H1 (cell line): ENCODE data around the gene BCL2L12. TPM values are rescaled to one million over a fixed set of nuclear protein-coding genes. Genes with fewer than 3 reads are reported as not detected.

Experiments
- CTCF ChIA-PET: fragments of 300-600 bp; sonication (Branson Sonifier 250); formaldehyde crosslinking; loops from one replicate; lab custom pipeline; 2021; ENCODE audit not compliant: partially characterized antibody; lab: Charles Lee
- POLR2A ChIA-PET: fragments of 300-600 bp; sonication (Branson Sonifier 250); formaldehyde crosslinking; loops from one replicate; lab custom pipeline; 2021; ENCODE audit warnings: inconsistent platforms; ENCODE audit not compliant: partially characterized antibody; lab: Charles Lee
- DNase-seq, 2 experiments: peaks; one replicate each; pipeline versions ENCODE4 v3.0.0 to v3.0.0-alpha.2; 2010 to 2022; ENCODE audit warnings: low spot score in 2 of 2, low read depth in 1 of 2, mixed read lengths in 1 of 2
- FAIRE-seq: peaks from 2 replicates; lab custom pipeline; 2011; peaks lifted over from hg19 to GRCh38; lab: Jason Lieb, UNC
- H2AFZ ChIP-seq: 2 replicates; pipeline ENCODE4 v1.8.1; 2012; ENCODE audit warnings: low read length, inconsistent platforms
- H2AK5ac ChIP-seq: 2 replicates; pipeline ENCODE4 v1.6.1; 2013; ENCODE audit warnings: low read depth, low read length
- H2BK120ac ChIP-seq: replicated peaks from 2 replicates; pipeline ENCODE3; 2013; ENCODE audit warnings: low read depth, low read length, inconsistent platforms
- H2BK12ac ChIP-seq: 2 replicates; pipeline ENCODE4 v1.6.1; 2013; ENCODE audit warnings: low read depth, low read length
- H2BK15ac ChIP-seq: 2 replicates; pipeline ENCODE4 v1.6.1; 2013; ENCODE audit warnings: low read length
- H2BK20ac ChIP-seq: 2 replicates; pipeline ENCODE4 v1.6.1; 2013; ENCODE audit warnings: low read length
- H2BK5ac ChIP-seq: 2 replicates; pipeline ENCODE4 v1.6.1; 2013; ENCODE audit warnings: low read depth, low read length
- H3K14ac ChIP-seq: 2 replicates; pipeline ENCODE4 v1.6.1; 2013; ENCODE audit warnings: inconsistent platforms; ENCODE audit not compliant: insufficient read length
- H3K18ac ChIP-seq: 2 replicates; pipeline ENCODE4 v1.6.1; 2013; ENCODE audit warnings: low read length; ENCODE audit errors: extremely low read depth
- H3K23ac ChIP-seq: 2 replicates; pipeline ENCODE4 v1.6.1; 2013; ENCODE audit warnings: inconsistent platforms; ENCODE audit not compliant: insufficient read length
- H3K23me2 ChIP-seq: 2 replicates; pipeline ENCODE4 v1.6.1; 2013; ENCODE audit warnings: low read depth, low read length
- H3K27ac ChIP-seq: 2 replicates; pipeline ENCODE4 v1.6.1; 2011; ENCODE audit warnings: low read depth, low read length, inconsistent platforms
- H3K27me3 ChIP-seq, 4 experiments: replicated peaks in 1 of 4; 1 replicate in 1 of 4; 2 replicates in 3 of 4; pipeline versions ENCODE4 v1.6.1 to v1.8.1; 2011 to 2013; ENCODE audit warnings: low read length in 3 of 4, mild to moderate bottlenecking in 3 of 4, inconsistent platforms in 2 of 4, mixed read lengths in 2 of 4, moderate library complexity in 1 of 4; ENCODE audit not compliant: control insufficient read depth in 3 of 4, insufficient read depth in 3 of 4; ENCODE audit errors: extremely low read depth in 1 of 4
- H3K36me3 ChIP-seq, 4 experiments: 2 replicates each; pipeline versions ENCODE4 v1.6.1 to v1.8.1; 2011 to 2013; ENCODE audit warnings: mild to moderate bottlenecking in 4 of 4, low read length in 3 of 4, moderate library complexity in 2 of 4, control low read depth in 1 of 4, inconsistent platforms in 1 of 4; ENCODE audit not compliant: insufficient read depth in 4 of 4, control insufficient read depth in 2 of 4
- H3K4ac ChIP-seq: replicated peaks from 2 replicates; pipeline ENCODE3; 2013; ENCODE audit warnings: low read length, low read depth, mixed read lengths, inconsistent platforms; ENCODE audit not compliant: insufficient read length
- H3K4me1 ChIP-seq, 4 experiments: replicated peaks in 1 of 4; 1 replicate in 1 of 4; 2 replicates in 3 of 4; pipeline versions ENCODE4 v1.6.1 to v1.8.1; 2011 to 2013; ENCODE audit warnings: low read length in 3 of 4, inconsistent platforms in 2 of 4, mixed read lengths in 1 of 4; ENCODE audit not compliant: insufficient read depth in 4 of 4, control insufficient read depth in 3 of 4
- H3K4me2 ChIP-seq, 2 experiments: 2 replicates each; pipeline versions ENCODE4 v1.6.1 to v1.8.1; 2011 to 2013; ENCODE audit warnings: low read depth in 2 of 2, low read length in 2 of 2, control low read depth in 1 of 2, inconsistent platforms in 1 of 2, mild to moderate bottlenecking in 1 of 2; ENCODE audit not compliant: insufficient read depth in 1 of 2
- H3K4me3 ChIP-seq, 4 experiments: fragments of 200-600, 300-600 bp in 1 of 4; sonication (generic), shearing (Covaris generic), sonication (Bioruptor Twin) in 1 of 4; 2 replicates each; pipeline versions ENCODE4 v1.5.1 to v1.8.1; 2011 to 2016; ENCODE audit warnings: low read length in 4 of 4, low read depth in 3 of 4, control low read depth in 2 of 4, inconsistent platforms in 2 of 4, mild to moderate bottlenecking in 2 of 4, mixed read lengths in 1 of 4, moderate library complexity in 1 of 4; ENCODE audit not compliant: insufficient read depth in 2 of 4; ENCODE audit errors: extremely low read depth in 1 of 4
- H3K56ac ChIP-seq: replicated peaks from 2 replicates; pipeline ENCODE3; 2013; ENCODE audit warnings: low read depth, mild to moderate bottlenecking, mixed read lengths, low read length, inconsistent platforms; ENCODE audit not compliant: insufficient read length
- H3K79me1 ChIP-seq: 2 replicates; pipeline ENCODE4 v1.6.1; 2013; ENCODE audit warnings: low read depth, low read length, control low read depth
- H3K79me2 ChIP-seq, 2 experiments: 2 replicates each; pipeline versions ENCODE4 v1.6.1 to v1.8.1; 2012 to 2013; ENCODE audit warnings: low read length in 2 of 2, mild to moderate bottlenecking in 2 of 2, inconsistent platforms in 1 of 2; ENCODE audit not compliant: insufficient read depth in 2 of 2, control insufficient read depth in 1 of 2
- H3K9ac ChIP-seq, 4 experiments: replicated peaks in 1 of 4; 1 replicate in 1 of 4; 2 replicates in 3 of 4; pipeline versions ENCODE4 v1.6.1 to v1.8.1; 2011 to 2013; ENCODE audit warnings: low read depth in 3 of 4, low read length in 3 of 4, control low read depth in 2 of 4, mild to moderate bottlenecking in 2 of 4, moderate library complexity in 2 of 4, inconsistent platforms in 1 of 4; ENCODE audit errors: extremely low read depth in 1 of 4
- H3K9me3 ChIP-seq, 2 experiments: 2 replicates each; pipeline versions ENCODE4 v1.6.1 to v1.8.1; 2012 to 2013; ENCODE audit warnings: mild to moderate bottlenecking in 2 of 2, moderate library complexity in 2 of 2, control low read depth in 1 of 2, inconsistent platforms in 1 of 2, low read depth in 1 of 2, low read length in 1 of 2, mixed read lengths in 1 of 2; ENCODE audit not compliant: insufficient read depth in 2 of 2
- H4K20me1 ChIP-seq, 2 experiments: replicated peaks in 1 of 2; 2 replicates each; pipeline versions ENCODE3 to v1.8.1; 2011 to 2013; ENCODE audit warnings: inconsistent platforms in 2 of 2, low read length in 2 of 2, mild to moderate bottlenecking in 1 of 2; ENCODE audit not compliant: insufficient read depth in 2 of 2, control insufficient read depth in 1 of 2
- H4K5ac ChIP-seq: 2 replicates; pipeline ENCODE4 v1.6.1; 2013; ENCODE audit warnings: low read length, low read depth, mixed read lengths, inconsistent platforms; ENCODE audit not compliant: insufficient read length
- H4K8ac ChIP-seq: 2 replicates; pipeline ENCODE4 v1.8.0; 2013; ENCODE audit warnings: mild to moderate bottlenecking, moderate library complexity, low read length, inconsistent platforms; ENCODE audit not compliant: insufficient read depth; ENCODE audit errors: extremely low read depth
- H4K91ac ChIP-seq: replicated peaks from 2 replicates; pipeline ENCODE3; 2013; ENCODE audit warnings: low read length, mixed read lengths, inconsistent platforms; ENCODE audit not compliant: insufficient read length
- HDAC6 ChIP-seq: IDR thresholded peaks from one replicate; pipeline ENCODE4 v1.7.1; 2012; ENCODE audit warnings: low read depth, mild to moderate bottlenecking, inconsistent platforms, low read length, moderate library complexity
- POLR2AphosphoS5 ChIP-seq: IDR thresholded peaks from 2 replicates; pipeline ENCODE4 v1.6.1; 2011; ENCODE audit warnings: low read depth, low read length
- WGBS, 2 experiments: shearing (Covaris generic) in 1 of 2; methylation state at CpG; one replicate each; pipeline versions ENCODE4 v1.1.6 to v1.1.7; 2013 to 2015; ENCODE audit warnings: low lambda C conversion rate in 2 of 2, mixed read lengths in 2 of 2, inconsistent platforms in 1 of 2, low coverage in 1 of 2, missing lambda C conversion rate in 1 of 2; ENCODE audit not compliant: insufficient replicate concordance in 2 of 2, insufficient coverage in 1 of 2, insufficient read length in 1 of 2; ENCODE audit errors: extremely low coverage in 1 of 2, missing lambda C conversion rate in 1 of 2; 5-methylcytosine and 5-hydroxymethylcytosine counted together
- polyA plus RNA-seq, 7 experiments: library from polyadenylated mRNA; depleted of rRNA in 3 of 7; stranded (reverse) in 5 of 7; unstranded in 2 of 7; fragments of >200 nt in 5 of 7; fragments of 200-250 nt in 2 of 7; gene quantifications; 1 replicate in 5 of 7; 2 replicates in 1 of 7; 4 replicates in 1 of 7; pipeline versions ENCODE4 v1.2.1 to v1.2.3, GENCODE V29; 2011 to 2013; ENCODE audit warnings: missing spikeins in 2 of 7, mixed read lengths in 2 of 7
- total RNA-seq: library from RNA; stranded (reverse); fragmentation: NEBNext Ultra II Directional; extraction: Animal tissue kit (Norgen Biotek cat#: 25700); gene quantifications from 2 replicates; pipeline ENCODE4 v1.2.1, GENCODE V29; 2021

BCL2L12 gene
- total and polyA plus RNA-seq, 2 of the 8 experiments (the other 6 are each of a cell fraction or from before 2014, with no cell fraction given) = 126 to 209 TPM

DNA sequence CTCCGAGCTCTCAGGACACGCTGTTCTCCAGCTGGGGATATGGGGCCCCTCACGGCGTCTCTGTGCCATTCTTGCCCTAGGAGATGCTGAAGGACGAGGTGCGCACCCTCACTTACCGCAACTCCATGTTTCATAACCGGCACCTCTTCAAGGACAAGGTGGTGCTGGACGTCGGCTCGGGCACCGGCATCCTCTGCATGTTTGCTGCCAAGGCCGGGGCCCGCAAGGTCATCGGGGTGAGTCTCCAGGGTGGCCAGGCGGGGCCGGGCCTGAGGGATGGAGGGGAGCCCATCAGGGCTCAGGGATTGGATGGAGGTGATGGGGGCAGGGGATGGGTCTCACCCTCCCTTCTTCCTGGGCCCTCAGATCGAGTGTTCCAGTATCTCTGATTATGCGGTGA lies 16.1 kb downstream of the BCL2L12 start:
- Histone ChIP-seq H4K91ac (no peak overlapping the region), H4K5ac (no peak overlapping the region), H3K9ac (no peak overlapping the region), H3K79me1 (peaks cover 16% of the 10 kb centered on the region), H3K36me3 (peaks cover 26 to 50% (median 42%) of the 10 kb centered on the region in 4 experiments), H2BK120ac (no peak overlapping the region), H2AK5ac (no peak overlapping the region), H3K56ac (peak overlapping the region; percentile 32), H3K4ac (no peak overlapping the region), H4K8ac (peak overlapping the region; percentile 69; the same call in 1 of the 2 replicates), H2BK20ac (no peak overlapping the region), H2AFZ (no peak overlapping the region), H3K4me1 (peaks cover 2 to 17% (median 12%) of the 10 kb centered on the region in 4 experiments), H3K9me3 (no peaks in the 10 kb centered on the region), H3K27ac (no peak overlapping the region), H2BK12ac (no peak overlapping the region), H3K18ac (no peak overlapping the region), H2BK5ac (no peak overlapping the region), H3K79me2 (peaks cover 17 to 56% of the 10 kb centered on the region in 2 experiments), H3K4me3 (no peak overlapping the region), H3K27me3 (no peaks in the 10 kb centered on the region), H3K23ac (no peak overlapping the region), H4K20me1 (peaks cover 37 to 53% of the 10 kb centered on the region in 2 experiments), H2BK15ac (no peak overlapping the region), H3K4me2 (no peak overlapping the region), H3K23me2 (peaks cover 4% of the 10 kb centered on the region), H3K14ac (no peak overlapping the region)
- FAIRE-seq = no peak
- ChIA-PET CTCF (interaction anchor here (1.1 to 3.2 kb wide), 7 partner anchors 10 to 175 kb away, joined by 3 to 23 read pairs (median 3); partner anchors contain the start of genes BCL2L12 and IRF3), POLR2A (interaction anchor here (0.6 to 8.3 kb wide), 7 partner anchors 8 to 111 kb away, joined by 3 to 168 read pairs (median 4); partner anchors contain the start of genes ADM5, CPT1C and RRAS)
- WGBS, 2 experiments = 94% methylated on average over 19 of the region's 19 CpGs; no CpG with 5 or more reads in 1 of the 2 experiments
- DNase-seq = no peak
- TF ChIP-seq HDAC6 (no peak), POLR2AphosphoS5 (peak; percentile 26; the same call in 1 of the 2 replicates)
